Ecto neural progenitor cell (in vitro differentiated cells): ENCODE results near the gene AP4B1.

ENCODE experiments used
- DNase-seq: peaks from one replicate; pipeline ENCODE4 v3.0.0-alpha.2; 2018; ENCODE audit warnings: low spot score

Gene AP4B1

DNA sequence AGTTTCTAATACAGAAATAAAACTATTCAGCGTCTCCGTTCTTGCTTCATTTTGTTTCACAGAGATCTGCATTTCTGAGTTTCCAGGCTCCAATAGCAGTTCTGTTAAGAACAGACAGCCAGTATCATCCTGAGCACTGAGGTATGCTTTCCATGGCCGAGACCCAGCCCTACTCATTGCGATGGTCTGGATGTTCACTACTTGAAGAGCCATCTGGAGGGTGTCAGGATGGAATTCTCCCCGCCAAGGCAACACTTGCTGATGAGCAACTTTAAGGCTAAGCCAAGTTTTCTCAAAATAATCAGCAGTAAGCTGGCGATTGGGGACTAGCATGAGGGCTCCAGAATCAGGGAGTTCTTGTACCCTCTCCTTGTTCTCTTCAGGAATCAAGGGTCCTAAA lies 9.5 kb downstream of the AP4B1 start:
- DNase-seq: no peak

DNA sequence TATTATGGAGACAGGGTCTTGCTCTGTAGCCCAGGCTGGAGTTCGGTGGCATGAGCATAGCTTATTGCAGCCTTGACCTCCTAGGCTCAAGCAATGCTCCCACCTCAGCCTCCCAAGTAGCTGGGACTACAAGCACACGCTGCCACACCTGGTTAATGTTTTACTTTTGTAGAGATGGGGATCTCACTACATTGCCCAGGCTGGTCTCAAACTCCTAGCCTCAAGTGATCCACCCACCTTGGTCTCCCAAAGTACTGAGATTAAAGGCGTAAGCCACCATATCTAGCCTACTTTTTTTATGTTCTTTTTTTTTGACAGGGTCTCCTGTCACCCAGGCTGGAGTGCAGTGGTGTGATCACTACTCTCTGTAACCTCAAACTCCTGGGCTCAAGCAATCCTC lies 11.3 kb downstream of the AP4B1 start:
- DNase-seq: no peak

- DNase-seq: no peak
These were observed 12.9 kb downstream of the AP4B1 start for GRCh38 chr1:113891631-113892220.

- DNase-seq: no peak
These were observed 13.8 kb downstream of the AP4B1 start for GRCh38 chr1:113890816-113891215.

DNA sequence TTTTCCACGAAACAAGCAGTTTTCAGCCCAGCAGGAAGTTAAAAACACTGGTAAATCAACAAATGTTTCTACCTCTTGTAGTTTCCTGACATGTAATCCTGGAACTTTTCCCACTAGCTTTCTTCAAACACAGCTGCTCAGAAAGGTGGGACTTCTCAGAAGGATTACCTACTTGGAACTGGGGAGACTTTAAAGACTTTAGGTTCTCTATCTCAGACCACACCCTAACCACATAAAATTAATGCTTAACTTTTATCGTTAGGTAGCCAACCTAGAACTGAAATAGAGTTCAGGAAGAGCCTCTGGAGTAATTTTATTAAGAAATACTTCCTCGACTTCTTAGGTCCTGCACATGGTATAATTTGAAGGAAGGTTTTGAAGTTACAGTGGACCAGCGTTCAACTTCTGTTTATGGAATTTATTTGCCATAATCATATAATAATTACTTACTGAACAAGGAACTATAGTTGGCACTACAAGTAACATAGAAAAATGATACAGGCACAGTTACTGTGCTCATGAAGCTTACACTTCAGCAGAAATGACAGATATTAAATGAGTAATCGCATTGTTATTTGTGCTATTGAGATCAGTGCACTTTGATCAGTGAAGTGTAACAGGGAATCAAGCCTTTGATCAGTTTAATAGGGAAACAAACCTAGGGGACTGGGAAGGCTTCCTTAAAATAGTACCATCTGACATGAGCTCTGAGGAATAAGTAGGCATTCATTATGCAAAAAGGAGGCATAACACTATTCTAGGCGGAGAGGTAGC lies 17.0 kb downstream of the AP4B1 start, which contains the start of gene BCL2L15:
BCL2L15 (minus strand) TSS at position 180 of the 774 bp plus-strand sequence. CDS start 206 bp downstream, outside the sequence.
- DNase-seq: no peak

GRCh38 chr1:113886417-113887401 lies 17.9 kb downstream of the AP4B1 start:
- no peak for DNase-seq

- DNase-seq: no peak
These were observed 22.9 kb downstream of the AP4B1 start for GRCh38 chr1:113881661-113882060.

DNA sequence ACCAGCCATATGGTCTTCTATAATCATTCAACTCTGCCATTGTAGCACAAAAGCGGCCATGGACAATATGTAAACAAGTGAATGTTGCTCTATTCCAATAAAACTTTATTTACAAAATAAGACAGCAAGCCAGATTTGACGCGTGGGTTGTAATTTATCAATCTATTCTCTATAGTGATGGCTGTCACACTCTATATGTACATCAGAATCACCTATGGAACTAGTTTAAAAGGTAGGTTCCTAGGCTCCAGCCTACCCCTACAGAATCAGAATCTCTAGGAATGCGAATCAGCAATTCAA lies 24.9 kb downstream of the AP4B1 start:
- DNase-seq: no peak

- no peak for DNase-seq
These were observed 28.4 kb downstream of the AP4B1 start for GRCh38 chr1:113876176-113876575.

GRCh38 chr1:113875714-113876113 lies 28.9 kb downstream of the AP4B1 start:
- DNase-seq: no peak

GRCh38 chr1:113874012-113874879 lies 30.4 kb downstream of the AP4B1 start:
- no peak for DNase-seq

DNA sequence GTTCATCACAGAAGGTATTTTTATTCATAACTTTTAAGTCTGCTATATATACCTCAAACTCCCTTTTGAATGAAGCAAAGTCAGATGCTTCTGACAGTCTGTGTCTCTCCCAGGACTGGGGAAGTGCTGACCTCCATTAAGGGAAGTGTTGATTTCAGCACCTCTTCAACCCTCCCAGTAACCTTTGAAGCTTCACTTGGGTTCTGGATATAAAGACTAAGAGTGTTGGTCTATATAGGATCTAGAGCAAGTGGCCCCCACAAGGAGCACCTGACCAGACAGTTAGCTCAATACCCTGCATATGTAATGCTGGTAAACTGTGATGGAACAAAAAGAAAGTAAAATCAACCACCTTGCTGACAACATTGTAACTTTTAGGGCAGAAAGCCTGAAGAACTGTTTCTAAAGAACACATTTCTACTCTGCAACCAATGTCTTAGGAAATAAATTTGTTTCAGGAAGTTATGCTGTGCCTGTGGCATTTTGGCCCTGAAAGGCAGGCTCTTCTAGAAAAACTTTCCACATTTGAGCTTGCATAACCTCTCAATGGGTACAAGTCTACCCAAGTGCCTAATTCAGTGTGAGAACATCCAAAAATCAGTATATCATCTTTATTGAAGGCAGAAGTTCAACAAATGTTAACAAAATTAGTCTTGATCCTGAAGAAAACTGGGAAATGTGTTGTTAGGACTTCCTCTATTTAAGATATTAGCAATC lies 32.2 kb downstream of the AP4B1 start:
- no peak for DNase-seq

- no peak for DNase-seq
These were observed 32.9 kb downstream of the AP4B1 start, which contains the start of gene PTPN22 for GRCh38 chr1:113871597-113872113. PTPN22 (minus strand) TSS chr1:113871712.

- no peak for DNase-seq
These were observed 33.8 kb downstream of the AP4B1 start for GRCh38 chr1:113870778-113871177.

- no peak for DNase-seq
These were observed 36.1 kb downstream of the AP4B1 start for GRCh38 chr1:113868387-113869083.

GRCh38 chr1:113861641-113862040 lies 43.0 kb downstream of the AP4B1 start:
- DNase-seq: no peak

- no peak for DNase-seq
These were observed 43.7 kb downstream of the AP4B1 start for GRCh38 chr1:113860891-113861290.

GRCh38 chr1:113859478-113860175 lies 45.0 kb downstream of the AP4B1 start:
- no peak for DNase-seq

- no peak for DNase-seq
These were observed 45.6 kb downstream of the AP4B1 start for GRCh38 chr1:113858982-113859381.
